CD4-positive, alpha-beta T cell treated with Interleukin-17A for 4 hours (primary cell): ENCODE data around the gene UCHL5.

Experiments
- DNase-seq: peaks from one replicate; pipeline ENCODE4 v3.0.0-alpha.2; 2020; ENCODE audit warnings: mixed read lengths

Gene UCHL5

GRCh38 chr1:192962901-192963300 lies 96.3 kb downstream of the UCHL5 start:
- DNase-seq: no peak
